Mesenchymal stem cell (in vitro differentiated cells and primary cell): ENCODE data around the gene ADTRP.

Experiments
- DNase-seq: peaks from one replicate; pipeline ENCODE4 v3.0.0-alpha.2; 2013
- H2AFZ ChIP-seq: one replicate; pipeline ENCODE4 v1.6.1; 2013; ENCODE audit warnings: low read depth, mild to moderate bottlenecking, control low read depth, inconsistent platforms, low read length, moderate library complexity
- H2AK5ac ChIP-seq: 2 replicates; pipeline ENCODE4 v1.6.1; 2013; ENCODE audit warnings: low read length, moderate library complexity, mild to moderate bottlenecking, inconsistent platforms; ENCODE audit not compliant: severe bottlenecking
- H2BK120ac ChIP-seq: one replicate; pipeline ENCODE4 v1.6.1; 2013; ENCODE audit warnings: low read depth, mild to moderate bottlenecking, inconsistent platforms, low read length, moderate library complexity
- H2BK12ac ChIP-seq, 2 experiments: one replicate each; pipeline ENCODE4 v1.6.1; 2013; ENCODE audit warnings: inconsistent platforms in 2 of 2, low read length in 2 of 2, mild to moderate bottlenecking in 2 of 2, moderate library complexity in 2 of 2, control low read depth in 1 of 2
- H2BK15ac ChIP-seq: one replicate; pipeline ENCODE4 v1.6.1; 2013; ENCODE audit warnings: mild to moderate bottlenecking, low read depth, inconsistent platforms; ENCODE audit not compliant: poor library complexity, severe bottlenecking
- H2BK5ac ChIP-seq: 2 replicates; pipeline ENCODE4 v1.6.1; 2013; ENCODE audit warnings: low read depth, mild to moderate bottlenecking, low read length, control low read depth, inconsistent platforms; ENCODE audit not compliant: poor library complexity, severe bottlenecking
- H3K14ac ChIP-seq, 2 experiments: one replicate each; pipeline ENCODE4 v1.6.1; 2013; ENCODE audit warnings: inconsistent platforms in 2 of 2, low read length in 2 of 2, control low read depth in 1 of 2, mild to moderate bottlenecking in 1 of 2, moderate library complexity in 1 of 2
- H3K18ac ChIP-seq, 2 experiments: one replicate each; pipeline ENCODE4 v1.6.1; 2013; ENCODE audit warnings: inconsistent platforms in 2 of 2, low read length in 2 of 2, control low read depth in 1 of 2, low read depth in 1 of 2, mild to moderate bottlenecking in 1 of 2
- H3K23ac ChIP-seq, 2 experiments: one replicate each; pipeline ENCODE4 v1.6.1; 2013; ENCODE audit warnings: inconsistent platforms in 2 of 2, low read length in 2 of 2, mild to moderate bottlenecking in 2 of 2, moderate library complexity in 2 of 2, control low read depth in 1 of 2
- H3K27ac ChIP-seq: 2 replicates; pipeline ENCODE4 v1.5.1; 2013; ENCODE audit warnings: mild to moderate bottlenecking, moderate library complexity, low read length, control low read depth, inconsistent platforms; ENCODE audit not compliant: poor library complexity, severe bottlenecking
- H3K27me3 ChIP-seq, 2 experiments: 2 replicates each; pipeline versions ENCODE4 v1.6.1 to v1.7.0; 2013; ENCODE audit warnings: low read length in 2 of 2, mild to moderate bottlenecking in 2 of 2, moderate library complexity in 2 of 2, control low read depth in 1 of 2, inconsistent platforms in 1 of 2; ENCODE audit not compliant: control insufficient read depth in 1 of 2, insufficient read depth in 1 of 2
- H3K36me3 ChIP-seq, 2 experiments: 2 replicates each; pipeline versions ENCODE4 v1.6.1 to v1.7.0; 2013; ENCODE audit warnings: low read length in 2 of 2, control low read depth in 1 of 2, inconsistent platforms in 1 of 2, low read depth in 1 of 2, mild to moderate bottlenecking in 1 of 2; ENCODE audit not compliant: insufficient read depth in 2 of 2, control insufficient read depth in 1 of 2
- H3K4ac ChIP-seq, 2 experiments: one replicate each; pipeline ENCODE4 v1.6.1; 2013; ENCODE audit warnings: inconsistent platforms in 2 of 2, low read length in 2 of 2, mild to moderate bottlenecking in 2 of 2, moderate library complexity in 2 of 2, control low read depth in 1 of 2, low read depth in 1 of 2
- H3K4me1 ChIP-seq: 2 replicates; pipeline ENCODE4 v1.6.1; 2013; ENCODE audit warnings: low read depth, low read length, control low read depth; ENCODE audit not compliant: control insufficient read depth, insufficient read depth
- H3K4me2 ChIP-seq: 2 replicates; pipeline ENCODE4 v1.6.1; 2013; ENCODE audit warnings: low read length, mild to moderate bottlenecking, inconsistent platforms; ENCODE audit not compliant: poor library complexity, severe bottlenecking
- H3K4me3 ChIP-seq, 2 experiments: 2 replicates each; pipeline versions ENCODE4 v1.5.1 to v1.7.0; 2013; ENCODE audit warnings: low read length in 2 of 2, mild to moderate bottlenecking in 2 of 2, control low read depth in 1 of 2, low read depth in 1 of 2; ENCODE audit not compliant: insufficient read depth in 1 of 2
- H3K79me1 ChIP-seq: replicated peaks from 2 replicates; pipeline ENCODE4 v1.6.1; 2013; ENCODE audit warnings: mild to moderate bottlenecking, control low read depth, low read length, inconsistent platforms; ENCODE audit not compliant: poor library complexity, severe bottlenecking
- H3K9ac ChIP-seq: 2 replicates; pipeline ENCODE4 v1.7.0; 2013; ENCODE audit warnings: mild to moderate bottlenecking, low read length, moderate library complexity
- H3K9me3 ChIP-seq: 2 replicates; pipeline ENCODE4 v1.7.0; 2013; ENCODE audit warnings: mild to moderate bottlenecking, low read length; ENCODE audit not compliant: control insufficient read depth
- H4K8ac ChIP-seq: one replicate; pipeline ENCODE4 v1.6.1; 2013; ENCODE audit warnings: inconsistent platforms, mild to moderate bottlenecking, low read length, moderate library complexity
- H4K91ac ChIP-seq: one replicate; pipeline ENCODE4 v1.6.1; 2013; ENCODE audit warnings: mild to moderate bottlenecking, low read length, inconsistent platforms
- WGBS: methylation state at CpG from one replicate; pipeline ENCODE4 v1.1.7; 2013; ENCODE audit warnings: mixed read lengths; 5-methylcytosine and 5-hydroxymethylcytosine counted together

The ADTRP gene

DNA sequence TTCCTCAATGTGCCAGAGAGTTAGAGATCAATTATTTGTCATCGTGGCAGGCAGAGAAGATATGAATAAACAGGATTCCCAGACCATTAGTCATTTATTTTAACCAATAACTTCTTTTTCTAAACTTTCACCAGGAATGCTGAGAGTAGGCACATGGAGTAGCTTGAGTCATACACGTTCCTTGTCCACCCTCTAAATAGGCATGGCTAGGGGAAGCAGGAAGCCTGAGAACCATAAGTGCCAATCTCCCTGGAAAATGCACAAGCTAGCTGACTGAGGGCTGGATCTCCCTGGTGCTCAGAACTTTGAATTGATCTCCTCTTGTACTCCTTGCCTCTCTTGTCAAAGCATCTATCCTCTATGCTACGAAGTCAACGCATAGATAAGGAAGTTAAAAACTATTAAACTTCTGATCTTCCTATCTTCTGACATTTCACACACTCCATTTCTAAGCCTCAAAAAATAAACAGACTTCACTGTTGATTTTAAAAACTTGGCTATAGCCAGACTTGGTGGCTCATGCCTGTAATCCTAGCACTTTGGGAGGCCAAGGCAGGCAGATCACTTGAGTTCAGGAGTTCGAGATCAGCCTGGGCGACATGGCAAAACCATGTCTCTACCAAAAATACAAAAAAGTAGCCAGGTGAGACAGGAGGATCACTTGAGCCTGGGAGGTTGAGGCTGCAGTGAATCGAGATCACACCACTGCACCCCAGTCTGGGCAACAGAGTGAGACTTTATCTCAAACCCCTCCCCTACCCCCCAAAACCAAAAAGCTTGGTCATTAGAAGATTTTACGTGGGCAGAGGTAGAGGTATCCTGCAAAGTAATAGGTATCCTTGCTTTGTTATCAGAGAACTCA lies 11.8 kb downstream of the ADTRP start:
- H2BK15ac ChIP-seq = no peak overlapping the region
- peak; percentile 98 for DNase-seq
- H3K18ac ChIP-seq = peak overlapping the region; percentile 79 to 81
- H3K14ac ChIP-seq = no peak overlapping the region
- H3K4me3 ChIP-seq = no peak overlapping the region
- no peak overlapping the region for H3K4me2 ChIP-seq
- no peak overlapping the region for H4K8ac ChIP-seq
- H3K9ac ChIP-seq = peak overlapping the region; percentile 43
- H3K23ac ChIP-seq = no peak overlapping the region
- peak overlapping the region; percentile 90 for H3K27ac ChIP-seq
- no peak overlapping the region for H2AFZ ChIP-seq
- H3K27me3 ChIP-seq = no peaks in the 10 kb centered on the region
- peak overlapping the region in 1 of 2 experiments; percentile 84 for H3K4ac ChIP-seq
- peak overlapping the region in 1 of 2 experiments; percentile 75 for H2BK12ac ChIP-seq
- H3K79me1 ChIP-seq = no peaks in the 10 kb centered on the region
- H2AK5ac ChIP-seq = peak overlapping the region; percentile 93
- no peaks in the 10 kb centered on the region for H3K9me3 ChIP-seq
- H2BK5ac ChIP-seq = peak overlapping the region; percentile 77
- no peak overlapping the region for H4K91ac ChIP-seq
- no peaks in the 10 kb centered on the region for H3K36me3 ChIP-seq
- peaks cover 19% of the 10 kb centered on the region for H3K4me1 ChIP-seq
- no peak overlapping the region for H2BK120ac ChIP-seq
- WGBS = 29% methylated on average over 7 of the region's 8 CpGs

DNA sequence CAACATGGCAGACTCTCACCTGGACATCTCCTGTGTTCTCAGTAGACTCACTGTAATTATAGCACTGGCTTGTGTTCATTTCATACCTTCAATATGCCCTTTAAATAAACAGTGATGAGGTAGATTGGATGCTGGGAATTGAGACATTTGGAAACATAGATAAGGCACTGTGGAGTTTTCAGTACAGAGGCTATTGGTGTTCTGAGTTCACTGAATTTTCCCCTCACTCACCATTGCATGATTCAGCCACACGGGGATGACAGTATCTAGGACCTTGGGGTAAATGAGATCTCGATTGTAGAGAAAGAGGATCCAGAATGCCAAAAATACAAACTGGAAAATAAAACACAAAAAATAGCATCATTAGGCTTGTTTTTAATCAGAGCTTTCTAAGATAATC lies 12.6 kb downstream of the ADTRP start:
- Histone ChIP-seq H3K9me3 (no peaks in the 10 kb centered on the region), H2BK12ac (peak overlapping the region in 1 of 2 experiments; percentile 38), H3K36me3 (no peaks in the 10 kb centered on the region), H2BK120ac (no peak overlapping the region), H3K27ac (peak overlapping the region; percentile 95), H3K14ac (no peak overlapping the region), H3K23ac (no peak overlapping the region), H3K9ac (peak overlapping the region; percentile 43), H3K27me3 (no peaks in the 10 kb centered on the region), H2BK15ac (no peak overlapping the region), H3K4me3 (no peak overlapping the region), H3K4ac (no peak overlapping the region), H4K8ac (no peak overlapping the region), H2BK5ac (peak overlapping the region; percentile 94), H4K91ac (no peak overlapping the region), H3K79me1 (no peaks in the 10 kb centered on the region), H3K4me2 (no peak overlapping the region), H2AK5ac (peak overlapping the region; percentile 98), H3K18ac (no peak overlapping the region), H2AFZ (no peak overlapping the region), H3K4me1 (peaks cover 17% of the 10 kb centered on the region)
- DNase-seq = peak; percentile 56
- no CpG with 5 or more reads among the region's 2 CpGs for WGBS

DNA sequence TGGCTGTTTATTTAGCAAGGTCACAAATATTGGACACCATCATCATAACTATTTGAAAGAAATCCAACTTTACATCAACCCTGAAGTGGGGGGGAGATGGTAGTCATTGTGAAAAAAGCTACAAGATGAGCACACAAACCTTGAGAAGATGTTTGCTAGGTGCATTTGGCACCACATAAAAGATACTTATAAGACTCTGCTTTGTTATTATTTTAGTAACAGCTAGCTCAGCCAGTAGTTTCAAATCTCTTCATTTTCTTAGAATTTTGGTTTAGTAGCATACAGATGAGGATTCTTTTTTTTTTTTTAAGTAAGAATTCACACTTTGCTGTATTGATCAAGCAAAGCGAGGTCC lies 14.4 kb downstream of the ADTRP start:
- Histone ChIP-seq H3K9ac (no peak overlapping the region), H3K79me1 (no peaks in the 10 kb centered on the region), H2BK15ac (no peak overlapping the region), H4K8ac (no peak overlapping the region), H3K9me3 (no peaks in the 10 kb centered on the region), H3K4me2 (no peak overlapping the region), H4K91ac (no peak overlapping the region), H2AK5ac (peak overlapping the region; percentile 97), H2BK120ac (no peak overlapping the region), H3K4ac (peak overlapping the region in 1 of 2 experiments; percentile 13), H3K18ac (no peak overlapping the region), H3K4me1 (peaks cover 8% of the 10 kb centered on the region), H3K27me3 (no peaks in the 10 kb centered on the region), H3K23ac (no peak overlapping the region), H3K14ac (no peak overlapping the region), H3K27ac (no peak overlapping the region), H2BK5ac (no peak overlapping the region), H3K4me3 (no peak overlapping the region), H3K36me3 (no peaks in the 10 kb centered on the region), H2AFZ (no peak overlapping the region), H2BK12ac (peak overlapping the region in 1 of 2 experiments; percentile 72)
- 95% methylated on average over 1 of the region's 1 CpG for WGBS
- DNase-seq = no peak

DNA sequence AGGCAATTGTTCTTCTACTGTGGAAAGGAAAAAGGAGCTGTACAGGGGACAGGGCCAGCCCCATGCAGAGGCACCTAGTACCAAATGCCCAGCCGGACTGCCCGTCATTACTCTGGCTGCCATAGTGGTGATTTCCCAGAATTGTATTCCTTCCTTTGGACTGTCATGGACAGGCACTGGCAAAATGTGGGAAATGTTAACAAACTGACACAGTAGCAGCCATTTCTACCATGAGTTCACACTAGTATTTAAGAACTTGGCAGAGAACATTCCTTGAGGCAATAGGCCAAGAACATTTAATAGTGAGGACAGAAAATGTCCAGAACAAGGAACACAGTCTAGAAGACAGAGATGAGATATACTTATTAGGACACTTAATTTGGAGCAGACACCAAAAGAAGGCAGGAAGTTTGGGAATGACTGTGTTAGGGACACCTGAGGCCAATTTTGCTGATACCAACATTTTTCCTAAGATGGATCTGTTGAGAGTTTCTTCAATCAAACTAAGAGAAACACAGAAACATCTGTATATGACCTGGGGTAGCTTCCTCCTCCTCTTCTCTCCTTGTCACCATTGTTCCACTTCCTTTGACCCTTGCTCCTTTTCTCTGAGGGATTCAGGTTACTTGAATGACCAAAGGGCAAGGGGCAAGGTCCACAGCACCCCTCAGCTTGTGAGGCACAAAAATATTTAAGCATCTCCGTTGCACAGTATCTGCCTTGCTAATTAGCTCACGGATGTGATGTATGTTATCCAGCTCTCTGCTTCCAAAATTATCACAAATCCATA lies 14.9 kb downstream of the ADTRP start:
- WGBS = 98% methylated on average over 4 of the region's 4 CpGs
- Histone ChIP-seq H3K23ac (no peak overlapping the region), H2BK15ac (no peak overlapping the region), H3K9me3 (no peaks in the 10 kb centered on the region), H3K79me1 (no peaks in the 10 kb centered on the region), H3K4me2 (no peak overlapping the region), H3K27me3 (no peaks in the 10 kb centered on the region), H3K27ac (no peak overlapping the region), H3K4ac (peak overlapping the region in 1 of 2 experiments; percentile 13), H3K18ac (no peak overlapping the region), H2AK5ac (peak overlapping the region; percentile 97), H2BK12ac (peak overlapping the region; percentile 72 to 80), H2BK120ac (no peak overlapping the region), H3K9ac (no peak overlapping the region), H3K36me3 (no peaks in the 10 kb centered on the region), H4K91ac (no peak overlapping the region), H3K4me3 (no peak overlapping the region), H4K8ac (peak overlapping the region; percentile 62), H2AFZ (no peak overlapping the region), H3K14ac (no peak overlapping the region), H2BK5ac (no peak overlapping the region), H3K4me1 (peaks cover 7% of the 10 kb centered on the region)
- no peak for DNase-seq
